ENCODE measurements around the gene COA5.

COA5 gene

GRCh38 chr2:98565286-98565860 is 42.9 kb downstream of the COA5 start:
- Histone ChIP-seq H3K4me1 (ENCODE audit: control insufficient read depth, insufficient read depth, low read depth, low read length) (peaks cover 3% of the 10 kb centered on the region), H3K23ac (ENCODE audit: low read length in 2 of 2) (no peak overlapping the region), H3K14ac (ENCODE audit: low read length in 2 of 2) (no peak overlapping the region), H2BK15ac (ENCODE audit: low read depth, poor library complexity, severe bottlenecking) (no peak overlapping the region), H4K91ac (ENCODE audit: low read length) (no peak overlapping the region), H2AK5ac (ENCODE audit: low read length, severe bottlenecking) (no peak overlapping the region), H2BK12ac (ENCODE audit: low read length in 2 of 2) (no peak overlapping the region), H4K8ac (ENCODE audit: low read length) (no peak overlapping the region), H2BK120ac (ENCODE audit: low read depth, low read length) (no peak overlapping the region), H3K36me3 (ENCODE audit: control insufficient read depth in 1 of 2, insufficient read depth in 2 of 2, low read depth in 1 of 2, low read length in 2 of 2) (peaks cover 67 to 74% of the 10 kb centered on the region in 2 experiments), H2AFZ (ENCODE audit: low read depth, low read length) (no peak overlapping the region), H3K4ac (ENCODE audit: low read depth in 1 of 2, low read length in 2 of 2) (no peak overlapping the region), H3K9ac (ENCODE audit: low read length) (no peak overlapping the region), H3K4me2 (ENCODE audit: low read length, poor library complexity, severe bottlenecking) (no peak overlapping the region), H3K9me3 (ENCODE audit: control insufficient read depth, low read length) (no peaks in the 10 kb centered on the region), H3K79me1 (replicated peaks; ENCODE audit: low read length, poor library complexity, severe bottlenecking) (no peaks in the 10 kb centered on the region), H2BK5ac (ENCODE audit: low read depth, low read length, poor library complexity, severe bottlenecking) (no peak overlapping the region), H3K4me3 (ENCODE audit: insufficient read depth in 1 of 2, low read depth in 1 of 2, low read length in 2 of 2) (no peak overlapping the region), H3K27ac (ENCODE audit: low read length, poor library complexity, severe bottlenecking) (no peak overlapping the region), H3K27me3 (ENCODE audit: control insufficient read depth in 1 of 2, insufficient read depth in 1 of 2, low read length in 2 of 2) (no peaks in the 10 kb centered on the region), H3K18ac (ENCODE audit: low read depth in 1 of 2, low read length in 2 of 2) (no peak overlapping the region)
- WGBS = 96% methylated on average over 6 of the region's 9 CpGs
- DNase-seq = no peak

DNA sequence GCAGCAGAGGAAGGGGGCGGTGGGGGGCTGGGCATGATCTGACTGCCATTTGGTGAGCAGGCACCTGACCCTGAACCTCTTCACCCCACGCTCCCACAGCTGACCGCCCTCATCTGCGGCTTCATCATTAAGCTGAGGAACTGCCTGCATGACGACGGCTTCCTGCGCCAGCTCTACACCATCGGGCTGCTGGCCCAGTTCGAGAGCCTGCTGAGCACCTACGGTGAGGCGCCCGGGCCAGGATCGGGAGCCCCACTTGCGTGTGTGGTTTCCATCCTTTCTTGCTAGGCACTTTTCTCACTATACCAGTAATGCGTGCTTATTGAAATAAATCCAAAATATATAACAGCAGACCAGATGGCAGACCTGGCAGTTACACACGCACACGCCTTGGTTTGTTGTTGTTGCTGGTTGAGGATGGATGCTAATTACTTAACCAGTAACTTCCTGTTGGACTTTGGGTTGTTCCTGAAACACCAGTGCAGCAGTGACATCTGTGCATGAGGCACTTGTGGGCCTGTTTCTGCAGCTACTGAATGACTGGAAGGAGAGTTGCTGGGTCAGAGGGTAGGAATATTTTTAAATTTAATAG is 43.7 kb downstream of the COA5 start:
- Histone ChIP-seq H3K4me2 (ENCODE audit: low read length, poor library complexity, severe bottlenecking) (no peak overlapping the region), H3K9me3 (ENCODE audit: control insufficient read depth, low read length) (no peaks in the 10 kb centered on the region), H3K79me1 (replicated peaks; ENCODE audit: low read length, poor library complexity, severe bottlenecking) (no peaks in the 10 kb centered on the region), H3K4me1 (ENCODE audit: control insufficient read depth, insufficient read depth, low read depth, low read length) (peaks cover 3% of the 10 kb centered on the region), H3K27me3 (ENCODE audit: control insufficient read depth in 1 of 2, insufficient read depth in 1 of 2, low read length in 2 of 2) (no peaks in the 10 kb centered on the region), H3K27ac (ENCODE audit: low read length, poor library complexity, severe bottlenecking) (no peak overlapping the region), H2BK12ac (ENCODE audit: low read length in 2 of 2) (no peak overlapping the region), H2AK5ac (ENCODE audit: low read length, severe bottlenecking) (no peak overlapping the region), H3K14ac (ENCODE audit: low read length in 2 of 2) (no peak overlapping the region), H3K36me3 (ENCODE audit: control insufficient read depth in 1 of 2, insufficient read depth in 2 of 2, low read depth in 1 of 2, low read length in 2 of 2) (peaks cover 61 to 67% of the 10 kb centered on the region in 2 experiments), H3K9ac (ENCODE audit: low read length) (no peak overlapping the region), H3K4me3 (ENCODE audit: insufficient read depth in 1 of 2, low read depth in 1 of 2, low read length in 2 of 2) (no peak overlapping the region), H2BK120ac (ENCODE audit: low read depth, low read length) (no peak overlapping the region), H3K23ac (ENCODE audit: low read length in 2 of 2) (no peak overlapping the region), H2BK15ac (ENCODE audit: low read depth, poor library complexity, severe bottlenecking) (no peak overlapping the region), H2BK5ac (ENCODE audit: low read depth, low read length, poor library complexity, severe bottlenecking) (no peak overlapping the region), H4K8ac (ENCODE audit: low read length) (no peak overlapping the region), H4K91ac (ENCODE audit: low read length) (no peak overlapping the region), H3K18ac (ENCODE audit: low read depth in 1 of 2, low read length in 2 of 2) (no peak overlapping the region), H2AFZ (ENCODE audit: low read depth, low read length) (no peak overlapping the region), H3K4ac (ENCODE audit: low read depth in 1 of 2, low read length in 2 of 2) (no peak overlapping the region)
- 98% methylated on average over 12 of the region's 17 CpGs for WGBS
- no peak for DNase-seq

- Histone ChIP-seq H3K79me1 (replicated peaks; ENCODE audit: low read length, poor library complexity, severe bottlenecking) (no peaks in the 10 kb centered on the region), H2AK5ac (ENCODE audit: low read length, severe bottlenecking) (no peak overlapping the region), H3K4me3 (ENCODE audit: insufficient read depth in 1 of 2, low read depth in 1 of 2, low read length in 2 of 2) (no peak overlapping the region), H2BK5ac (ENCODE audit: low read depth, low read length, poor library complexity, severe bottlenecking) (no peak overlapping the region), H3K4ac (ENCODE audit: low read depth in 1 of 2, low read length in 2 of 2) (no peak overlapping the region), H2AFZ (ENCODE audit: low read depth, low read length) (no peak overlapping the region), H3K9ac (ENCODE audit: low read length) (no peak overlapping the region), H4K91ac (ENCODE audit: low read length) (no peak overlapping the region), H3K27me3 (ENCODE audit: control insufficient read depth in 1 of 2, insufficient read depth in 1 of 2, low read length in 2 of 2) (no peaks in the 10 kb centered on the region), H3K14ac (ENCODE audit: low read length in 2 of 2) (no peak overlapping the region), H2BK15ac (ENCODE audit: low read depth, poor library complexity, severe bottlenecking) (no peak overlapping the region), H4K8ac (ENCODE audit: low read length) (no peak overlapping the region), H3K9me3 (ENCODE audit: control insufficient read depth, low read length) (no peaks in the 10 kb centered on the region), H2BK120ac (ENCODE audit: low read depth, low read length) (no peak overlapping the region), H3K4me1 (ENCODE audit: control insufficient read depth, insufficient read depth, low read depth, low read length) (peaks cover 3% of the 10 kb centered on the region), H3K23ac (ENCODE audit: low read length in 2 of 2) (no peak overlapping the region), H3K18ac (ENCODE audit: low read depth in 1 of 2, low read length in 2 of 2) (no peak overlapping the region), H3K36me3 (ENCODE audit: control insufficient read depth in 1 of 2, insufficient read depth in 2 of 2, low read depth in 1 of 2, low read length in 2 of 2) (peaks cover 50 to 61% of the 10 kb centered on the region in 2 experiments), H3K4me2 (ENCODE audit: low read length, poor library complexity, severe bottlenecking) (no peak overlapping the region), H3K27ac (ENCODE audit: low read length, poor library complexity, severe bottlenecking) (no peak overlapping the region), H2BK12ac (ENCODE audit: low read length in 2 of 2) (no peak overlapping the region)
- DNase-seq = no peak
- 96% methylated on average over 11 of the region's 13 CpGs for WGBS
Measured at GRCh38 chr2:98563394-98563793, 44.9 kb downstream of the COA5 start.

- Histone ChIP-seq H3K4me1 (ENCODE audit: control insufficient read depth, insufficient read depth, low read depth, low read length) (peaks cover 3% of the 10 kb centered on the region), H3K9ac (ENCODE audit: low read length) (no peak overlapping the region), H3K79me1 (replicated peaks; ENCODE audit: low read length, poor library complexity, severe bottlenecking) (no peaks in the 10 kb centered on the region), H2BK5ac (ENCODE audit: low read depth, low read length, poor library complexity, severe bottlenecking) (no peak overlapping the region), H2BK12ac (ENCODE audit: low read length in 2 of 2) (no peak overlapping the region), H2AK5ac (ENCODE audit: low read length, severe bottlenecking) (no peak overlapping the region), H3K27me3 (ENCODE audit: control insufficient read depth in 1 of 2, insufficient read depth in 1 of 2, low read length in 2 of 2) (no peaks in the 10 kb centered on the region), H3K4me2 (ENCODE audit: low read length, poor library complexity, severe bottlenecking) (no peak overlapping the region), H3K4ac (ENCODE audit: low read depth in 1 of 2, low read length in 2 of 2) (no peak overlapping the region), H3K36me3 (ENCODE audit: control insufficient read depth in 1 of 2, insufficient read depth in 2 of 2, low read depth in 1 of 2, low read length in 2 of 2) (peaks cover 43 to 60% of the 10 kb centered on the region in 2 experiments), H4K91ac (ENCODE audit: low read length) (no peak overlapping the region), H3K18ac (ENCODE audit: low read depth in 1 of 2, low read length in 2 of 2) (no peak overlapping the region), H3K27ac (ENCODE audit: low read length, poor library complexity, severe bottlenecking) (no peak overlapping the region), H2BK120ac (ENCODE audit: low read depth, low read length) (no peak overlapping the region), H2BK15ac (ENCODE audit: low read depth, poor library complexity, severe bottlenecking) (no peak overlapping the region), H3K9me3 (ENCODE audit: control insufficient read depth, low read length) (no peaks in the 10 kb centered on the region), H4K8ac (ENCODE audit: low read length) (no peak overlapping the region), H3K23ac (ENCODE audit: low read length in 2 of 2) (no peak overlapping the region), H3K4me3 (ENCODE audit: insufficient read depth in 1 of 2, low read depth in 1 of 2, low read length in 2 of 2) (no peak overlapping the region), H2AFZ (ENCODE audit: low read depth, low read length) (no peak overlapping the region), H3K14ac (ENCODE audit: low read length in 2 of 2) (no peak overlapping the region)
- no peak for DNase-seq
- WGBS = 94% methylated on average over 10 of the region's 13 CpGs
Measured at GRCh38 chr2:98561902-98562695, 46.2 kb downstream of the COA5 start.
